ENCODE results near the gene SCRG1.

Gene SCRG1

GRCh38 chr4:173410079-173410478, 11.2 kb upstream of the SCRG1 start:
- DNase-seq, result no peak

GRCh38 chr4:173405840-173406606, 7.1 kb upstream of the SCRG1 start:
- no peak for DNase-seq

GRCh38 chr4:173404296-173404865, 5.5 kb upstream of the SCRG1 start:
- no peak for DNase-seq

- no peak for DNase-seq
These were observed 4.1 kb upstream of the SCRG1 start for GRCh38 chr4:173403051-173403450.

GRCh38 chr4:173401063-173401462, 2.1 kb upstream of the SCRG1 start:
- DNase-seq, result no peak

- no peak for DNase-seq
These were observed 696 bp downstream of the SCRG1 start for GRCh38 chr4:173398220-173398619.

GRCh38 chr4:173397604-173398003, 1.3 kb downstream of the SCRG1 start:
- no peak for DNase-seq

- DNase-seq, result no peak
These were observed 7.2 kb downstream of the SCRG1 start for GRCh38 chr4:173391701-173392100.

GRCh38 chr4:173386751-173387150, 12.2 kb downstream of the SCRG1 start:
- DNase-seq, result no peak

- no peak for DNase-seq
These were observed 16.6 kb downstream of the SCRG1 start for GRCh38 chr4:173382349-173382748.

GRCh38 chr4:173381610-173382009, 17.3 kb downstream of the SCRG1 start:
- no peak for DNase-seq

- no peak for DNase-seq
These were observed 17.9 kb downstream of the SCRG1 start for GRCh38 chr4:173380987-173381386.

GRCh38 chr4:173379929-173380328, 19.0 kb downstream of the SCRG1 start:
- DNase-seq, result no peak

- no peak for DNase-seq
These were observed 24.3 kb downstream of the SCRG1 start for GRCh38 chr4:173374588-173374987.

GRCh38 chr4:173371292-173372192, 27.4 kb downstream of the SCRG1 start:
- DNase-seq, result peak; percentile 89

GRCh38 chr4:173370477-173371291, 28.2 kb downstream of the SCRG1 start, which contains the start of gene SAP30:
Gene SAP30, plus strand, starts transcription at chr4:173370954. Its CDS starts 229 bp downstream, at chr4:173371183.
- peak; percentile 100 for DNase-seq

GRCh38 chr4:173370130-173370476, 28.8 kb downstream of the SCRG1 start:
- DNase-seq, result no peak

GRCh38 chr4:173367946-173368345, 31.0 kb downstream of the SCRG1 start:
- no peak for DNase-seq

- no peak for DNase-seq
These were observed 31.6 kb downstream of the SCRG1 start for GRCh38 chr4:173367285-173367684.

- no peak for DNase-seq
These were observed 33.4 kb downstream of the SCRG1 start for GRCh38 chr4:173365359-173365996.

- DNase-seq, result no peak
These were observed 36.2 kb downstream of the SCRG1 start for GRCh38 chr4:173362666-173363065.

- DNase-seq, result no peak
These were observed 38.2 kb downstream of the SCRG1 start for GRCh38 chr4:173360587-173361221.

All from left hindlimb (tissue), 1 donor.